ENCODE measurements around the gene IFNK.
A peak's percentile ranks its signal among the peaks of the same experiment; 100 is the strongest.

The IFNK gene

GRCh38 chr9:27514551-27514950 lies 9.5 kb upstream of the IFNK start:
- no peak for DNase-seq

- DNase-seq = no peak
These were observed 6.1 kb upstream of the IFNK start for GRCh38 chr9:27518006-27518405.

GRCh38 chr9:27518809-27519208 lies 5.3 kb upstream of the IFNK start:
- no peak for DNase-seq

- DNase-seq = no peak
These were observed 4.3 kb upstream of the IFNK start for GRCh38 chr9:27519466-27520465.

GRCh38 chr9:27520986-27521385 lies 3.1 kb upstream of the IFNK start:
- no peak for DNase-seq

GRCh38 chr9:27523141-27523540 lies 949 bp upstream of the IFNK start:
- DNase-seq = no peak

GRCh38 chr9:27527702-27528075 lies 3.6 kb downstream of the IFNK start:
- no peak for DNase-seq

- no peak for DNase-seq
These were observed 4.2 kb downstream of the IFNK start for GRCh38 chr9:27528076-27528885.

GRCh38 chr9:27528886-27529315 lies 4.8 kb downstream of the IFNK start:
- no peak for DNase-seq

GRCh38 chr9:27529316-27530278 lies 5.5 kb downstream of the IFNK start, which contains the start of gene MOB3B:
TSS of gene MOB3B (minus strand) at chr9:27529814. CDS start at chr9:27455550, 74,264 bp downstream.
- DNase-seq = peak; percentile 74

GRCh38 chr9:27530915-27531755 lies 7.0 kb downstream of the IFNK start:
- no peak for DNase-seq

- DNase-seq = no peak
These were observed 8.0 kb downstream of the IFNK start for GRCh38 chr9:27532046-27532445.

GRCh38 chr9:27533311-27533710 lies 9.2 kb downstream of the IFNK start:
- DNase-seq = no peak

GRCh38 chr9:27534131-27534530 lies 10.0 kb downstream of the IFNK start:
- no peak for DNase-seq

- DNase-seq = no peak
These were observed 10.6 kb downstream of the IFNK start for GRCh38 chr9:27534658-27535209.

GRCh38 chr9:27535701-27536118 lies 11.6 kb downstream of the IFNK start:
- DNase-seq = peak; percentile 1

- no peak for DNase-seq
These were observed 12.1 kb downstream of the IFNK start for GRCh38 chr9:27536168-27536567.

- no peak for DNase-seq
These were observed 12.9 kb downstream of the IFNK start for GRCh38 chr9:27537027-27537435.

- DNase-seq = no peak
These were observed 13.7 kb downstream of the IFNK start for GRCh38 chr9:27537756-27538155.

- DNase-seq = no peak
These were observed 14.6 kb downstream of the IFNK start for GRCh38 chr9:27538647-27539046.
